HG03565 (cell line): ENCODE measurements around the gene SELL.
A peak's percentile ranks its signal among the peaks of the same experiment; 100 is the strongest.
"Not testable (repeated sequence)": the region's sequence is repeated elsewhere in the genome, so short reads cannot be mapped to it uniquely, and the experiment has no call there.

Experiments used
- ATAC-seq: cut with Tn5 transposase; IDR thresholded peaks from one replicate; pipeline ENCODE4 v1.9.1; 2021; ENCODE audit warnings: mild to moderate bottlenecking, moderate library complexity; ENCODE audit not compliant: unreplicated experiment

SELL gene

DNA sequence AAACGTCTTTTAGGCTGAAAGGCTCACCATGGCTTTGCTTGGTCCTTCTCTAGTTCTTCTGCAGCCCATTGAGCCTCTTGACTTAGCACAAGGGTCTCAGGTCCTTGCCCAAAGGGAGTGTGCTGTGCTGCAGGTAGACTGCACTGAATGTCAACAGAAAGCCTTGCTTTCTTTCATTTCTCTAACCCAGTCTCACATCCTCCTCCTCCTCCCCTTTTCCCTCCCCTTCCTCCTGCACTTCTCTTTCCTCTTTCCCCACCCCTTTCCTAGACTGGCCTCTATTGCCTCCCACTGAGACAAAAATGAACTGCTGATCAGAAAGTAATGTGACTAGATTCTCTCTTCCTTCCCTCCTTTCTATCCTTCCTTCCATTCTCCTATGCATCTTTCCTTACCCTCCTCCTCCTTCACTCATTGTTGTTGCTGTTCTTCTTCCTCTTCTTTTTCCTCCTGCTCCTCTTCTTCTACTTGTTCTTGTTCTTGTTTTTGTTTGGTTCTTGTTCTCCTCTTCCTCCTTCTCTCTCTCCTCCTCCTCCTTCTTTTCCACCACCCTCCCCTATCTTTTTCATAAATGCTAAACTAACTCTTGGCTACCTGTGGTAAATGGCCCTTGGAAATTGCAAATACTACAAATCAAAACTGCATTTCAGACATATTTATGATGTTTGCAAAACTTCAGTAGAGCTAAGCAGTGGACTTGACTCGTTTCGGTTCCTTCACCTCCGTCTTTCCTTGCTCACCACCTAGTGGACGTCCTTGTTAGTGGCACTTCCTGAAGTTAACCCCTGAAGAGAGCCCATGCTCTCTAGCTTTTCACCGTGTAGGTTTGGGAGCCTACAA is at the start of gene SELL:
TSS of gene SELL (minus strand) at position 152 of the 840 bp plus-strand sequence. CDS start at position 30, 122 bp downstream.
- peak; percentile 68 for ATAC-seq

DNA sequence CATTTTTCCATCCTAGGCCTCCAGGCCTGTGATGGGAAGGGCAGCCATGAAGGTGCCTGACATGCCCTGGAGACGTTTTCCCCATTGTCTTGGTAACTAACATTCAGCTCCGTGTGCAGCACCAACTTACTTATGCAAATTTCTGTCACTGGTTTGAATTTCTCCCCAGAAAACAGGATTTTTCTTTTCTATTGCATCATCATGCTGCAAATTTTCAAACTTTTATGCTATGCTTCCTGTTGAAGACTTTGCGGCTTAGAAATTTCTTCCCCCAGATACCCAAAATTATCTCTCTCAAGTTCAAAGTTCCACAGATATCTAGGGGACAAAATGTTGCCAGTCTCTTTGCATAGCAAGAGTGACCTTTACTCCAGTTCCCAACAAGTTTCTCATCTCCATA is 47.6 kb upstream of the SELL start:
- ATAC-seq, result no peak

- no peak for ATAC-seq
Measured at GRCh38 chr1:169753549-169753948, 42.1 kb upstream of the SELL start.

DNA sequence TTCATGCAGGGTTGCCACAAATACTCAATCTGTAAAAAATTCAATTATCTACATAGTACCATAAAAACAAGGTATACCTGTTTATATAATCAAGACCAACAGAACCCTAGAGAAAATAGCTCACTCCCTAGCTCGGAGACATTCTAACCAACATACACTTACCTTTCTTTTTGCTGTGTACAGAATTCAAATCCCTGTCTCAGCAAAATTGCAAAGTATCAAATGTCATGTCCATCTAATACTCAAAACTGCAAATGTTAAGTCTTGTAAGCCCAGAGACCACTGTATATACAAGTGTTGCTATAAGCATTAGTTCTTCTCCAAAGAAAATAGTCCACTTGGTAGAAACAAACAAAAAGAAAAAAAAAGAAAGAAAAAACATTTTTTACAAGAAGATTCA is 38.6 kb upstream of the SELL start:
- ATAC-seq, result no peak

DNA sequence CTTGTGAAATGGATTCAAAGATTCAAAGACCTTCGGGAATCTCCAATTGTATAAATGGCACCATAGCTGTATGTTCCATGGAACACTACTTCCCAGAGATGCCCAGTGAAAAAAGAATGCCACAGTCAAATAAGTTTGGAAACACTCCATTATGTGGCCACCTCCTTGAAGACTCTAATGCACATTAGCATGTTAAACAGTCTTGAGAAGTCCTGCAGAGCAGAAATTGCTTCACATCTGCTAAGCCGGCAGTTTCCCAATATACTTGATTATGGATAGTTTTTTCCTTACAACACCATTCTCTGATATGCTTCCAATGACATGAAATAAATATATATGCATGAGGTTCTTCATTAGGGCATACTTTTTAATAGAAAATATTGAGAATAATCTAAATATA is 35.1 kb upstream of the SELL start:
- ATAC-seq, result no peak

GRCh38 chr1:169745015-169745861 is 33.8 kb upstream of the SELL start:
- ATAC-seq, result no peak

DNA sequence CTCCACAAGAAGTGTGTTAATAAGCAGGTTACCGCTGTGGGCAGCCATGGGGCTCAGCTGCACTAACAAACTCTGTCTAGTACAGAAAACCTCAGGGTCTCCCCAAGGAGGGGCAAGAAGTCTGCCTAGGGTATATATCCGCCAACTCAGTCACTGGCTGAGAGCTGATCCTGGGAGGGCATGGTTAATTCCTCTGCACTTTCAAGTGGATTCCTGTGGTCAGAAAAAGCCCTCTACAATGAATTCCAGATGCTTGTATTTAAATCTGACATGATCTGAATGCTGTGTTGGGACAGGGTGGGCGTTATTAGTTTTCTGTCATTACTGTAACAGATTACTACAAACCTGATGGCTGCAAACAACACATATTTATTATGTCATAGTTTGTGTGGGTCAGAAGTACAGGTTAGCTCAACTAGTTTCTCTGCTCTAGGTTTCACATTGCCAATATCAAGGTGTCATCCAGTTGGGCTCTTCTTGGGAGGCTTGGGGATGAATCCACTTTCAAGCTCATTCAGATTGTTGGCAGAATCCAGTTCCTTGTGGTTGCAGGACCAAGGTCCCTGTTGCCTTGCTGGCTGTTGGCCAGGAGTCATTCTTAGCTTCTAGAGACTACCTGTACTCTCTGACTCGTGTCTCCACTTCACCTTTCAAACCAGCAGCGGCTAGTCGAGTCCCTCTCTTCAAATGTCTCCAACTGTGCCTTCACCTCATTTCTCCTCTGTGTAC is 30.4 kb upstream of the SELL start:
- ATAC-seq, result no peak

DNA sequence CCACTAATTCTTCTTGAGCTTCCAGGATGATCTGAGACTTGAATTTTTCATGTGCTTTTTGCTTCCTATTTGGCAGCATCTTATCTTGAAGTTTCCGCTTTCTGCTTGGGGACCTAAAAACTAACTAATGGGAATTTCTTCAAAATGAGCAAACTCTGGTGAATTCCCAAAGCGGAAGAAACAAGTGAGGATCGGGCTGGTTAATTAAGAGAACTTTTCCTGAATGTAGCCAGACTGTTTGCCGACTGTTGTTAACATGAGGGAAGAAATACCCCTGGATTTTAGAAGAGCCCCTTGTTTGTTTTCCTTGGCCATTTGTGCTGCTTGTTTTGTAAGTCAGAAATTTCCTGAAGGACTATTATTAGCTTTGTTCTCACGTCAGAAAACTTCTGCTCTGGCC is 28.6 kb upstream of the SELL start:
- no peak for ATAC-seq

GRCh38 chr1:169733924-169734323 is 22.5 kb upstream of the SELL start, which contains the start of gene SELE:
Gene SELE (minus strand): TSS chr1:169734079. CDS start chr1:169733612, 467 bp downstream.
- no peak for ATAC-seq

GRCh38 chr1:169731446-169731845 is 20.0 kb upstream of the SELL start:
- no peak for ATAC-seq

GRCh38 chr1:169729991-169730390 is 18.6 kb upstream of the SELL start:
- no peak for ATAC-seq

DNA sequence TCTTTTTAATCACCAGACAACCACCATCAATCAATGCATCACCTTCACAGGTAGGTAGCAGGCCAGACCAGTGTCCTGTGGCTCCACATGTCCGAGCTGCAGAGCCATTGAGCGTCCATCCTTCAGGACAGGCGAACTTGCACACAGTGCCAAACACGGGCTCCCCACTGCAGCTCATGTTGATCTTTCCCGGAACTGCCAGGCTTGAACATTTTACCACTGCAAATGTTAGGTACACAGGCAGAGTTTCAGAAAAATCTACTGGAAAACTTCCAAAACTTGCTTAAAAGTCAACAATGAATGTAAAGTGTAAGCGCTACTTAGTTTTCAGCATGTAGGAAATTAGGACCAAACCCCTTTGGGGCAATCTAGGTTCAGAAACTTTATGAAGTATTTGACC is 15.9 kb upstream of the SELL start:
- no peak for ATAC-seq

- ATAC-seq, result no peak
Measured at GRCh38 chr1:169726851-169727250, 15.4 kb upstream of the SELL start.

DNA sequence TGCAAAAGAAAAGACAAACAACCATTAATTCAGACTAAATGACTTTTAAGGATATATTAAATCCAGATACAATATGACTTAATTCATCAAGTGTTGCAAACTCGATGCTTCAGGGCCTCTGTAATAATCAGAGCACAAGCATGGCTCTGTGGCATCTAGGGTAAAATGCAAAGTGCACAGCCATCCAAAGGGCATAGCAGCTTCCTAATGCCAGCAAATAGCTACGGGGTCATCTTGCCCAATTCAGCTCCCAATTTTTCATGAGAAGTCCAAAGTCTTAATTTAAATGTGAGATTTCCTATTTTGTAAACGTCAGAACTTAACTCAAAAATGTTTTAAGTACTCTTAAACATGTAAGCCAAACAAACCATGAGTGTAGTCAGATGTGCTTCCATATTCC is 14.5 kb upstream of the SELL start:
- no peak for ATAC-seq

DNA sequence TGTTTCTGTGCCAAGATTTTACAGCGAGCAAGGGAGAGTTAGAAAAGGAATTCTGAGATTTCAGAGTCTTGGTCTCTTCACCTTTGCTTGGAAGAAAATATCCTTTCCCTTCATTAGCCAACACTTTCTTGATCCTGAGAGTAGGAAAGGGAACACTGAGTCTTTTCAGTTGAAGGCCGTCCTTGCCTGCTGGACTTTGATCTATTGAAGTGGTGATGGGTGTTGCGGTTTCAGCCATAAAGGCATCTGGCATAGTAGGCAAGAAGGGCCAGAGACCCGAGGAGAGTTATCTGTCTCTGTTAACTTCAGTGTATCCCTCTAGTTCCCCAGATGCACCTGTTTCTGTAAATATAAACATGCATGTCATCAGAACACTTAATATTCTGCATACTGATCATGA is 12.7 kb upstream of the SELL start:
- ATAC-seq, result no peak

DNA sequence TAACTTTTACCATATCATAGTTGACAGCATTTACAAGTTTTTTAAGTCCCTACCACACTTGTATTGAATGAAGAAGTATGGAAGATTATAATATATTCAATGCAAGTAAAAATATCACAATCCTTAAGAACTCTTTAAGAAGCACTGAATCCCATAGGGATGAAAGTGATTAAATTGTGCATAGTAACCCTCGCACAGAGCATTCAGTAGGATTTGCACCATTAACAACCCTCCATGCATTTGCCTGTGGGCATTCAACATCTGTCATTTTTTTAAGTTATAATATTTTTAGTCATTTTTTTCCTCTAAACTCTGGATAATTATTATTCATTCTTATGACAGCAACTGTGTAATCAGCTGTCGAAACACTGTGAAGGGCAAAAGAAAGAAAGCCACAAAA is 12.3 kb upstream of the SELL start:
- no peak for ATAC-seq

DNA sequence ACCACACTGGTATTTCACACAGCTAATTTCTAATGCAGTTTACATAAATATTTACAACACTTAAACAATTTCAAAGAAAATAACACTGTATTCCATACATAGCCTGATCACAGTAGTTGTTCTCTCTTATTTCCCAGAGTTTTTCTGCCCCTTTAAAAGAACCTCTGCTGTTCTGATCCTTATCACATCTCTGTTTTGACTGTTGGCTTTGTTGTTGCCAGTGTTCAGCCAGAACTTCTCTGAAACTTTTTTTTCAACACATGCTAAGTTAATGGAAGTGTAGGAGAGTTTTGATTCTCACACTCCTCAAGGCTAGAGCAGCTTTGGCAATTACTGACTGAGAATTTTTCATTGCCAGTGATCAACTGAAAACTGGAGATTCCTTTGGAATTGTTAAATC is 11.4 kb upstream of the SELL start:
- ATAC-seq, result no peak

DNA sequence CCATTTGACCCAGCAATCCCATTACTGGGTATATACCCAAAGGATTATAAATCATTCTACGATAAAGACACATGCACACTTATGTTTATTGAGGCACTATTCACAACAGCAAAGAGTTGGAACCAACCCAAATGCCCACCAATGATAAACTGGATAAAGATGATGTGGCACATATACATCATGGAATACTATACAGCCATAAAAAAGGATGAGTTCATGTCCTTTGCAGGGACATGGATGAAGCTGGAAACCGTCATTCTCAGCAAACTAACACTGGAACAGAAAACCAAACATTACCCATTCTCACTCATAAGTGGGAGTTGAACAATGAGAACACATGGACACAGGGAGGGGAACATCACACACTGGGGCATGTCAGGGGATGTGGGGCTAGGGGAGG is 3.7 kb upstream of the SELL start:
- ATAC-seq, result not testable (repeated sequence)

DNA sequence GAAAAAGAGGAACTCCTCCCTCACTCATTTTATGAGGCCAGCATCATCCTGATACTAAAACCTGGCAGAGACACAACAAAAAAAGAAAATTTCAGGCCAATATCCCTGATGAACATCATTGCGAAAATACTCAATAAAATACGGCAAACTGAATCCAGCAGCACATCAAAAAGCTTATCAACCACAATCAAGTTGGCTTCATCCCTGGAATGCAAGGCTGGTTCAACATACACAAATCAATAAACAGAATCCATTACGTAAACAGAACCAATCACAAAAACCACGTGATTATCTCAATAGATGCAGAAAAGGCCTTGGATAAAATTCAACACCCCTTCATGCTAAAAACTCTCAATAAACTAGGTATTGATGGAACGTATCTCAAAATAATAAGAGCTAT is 1.7 kb upstream of the SELL start:
- ATAC-seq, result not testable (repeated sequence)

- ATAC-seq, result no peak
Measured at GRCh38 chr1:169712309-169712631, 850 bp upstream of the SELL start.

DNA sequence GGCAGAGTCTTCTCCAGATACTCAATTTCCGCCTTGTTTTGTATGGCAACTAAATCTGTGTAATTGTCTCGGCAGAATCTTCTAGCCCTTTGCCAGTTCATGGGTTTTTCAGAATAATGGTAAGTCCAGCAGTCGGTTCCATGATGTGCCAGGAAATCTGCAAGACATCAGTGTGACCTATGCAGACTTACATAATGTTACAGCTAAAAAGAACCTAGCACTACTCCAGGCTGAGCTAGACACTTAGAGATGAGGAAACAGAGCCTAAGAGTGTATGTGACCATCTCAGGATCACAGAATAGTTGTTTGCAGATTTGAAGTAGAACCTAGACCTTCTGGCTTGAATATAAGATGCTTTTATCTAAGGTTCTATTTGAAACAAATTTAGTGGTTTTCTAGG is 2.8 kb downstream of the SELL start:
- no peak for ATAC-seq
